ENCODE data around the gene IL17F.

DNA sequence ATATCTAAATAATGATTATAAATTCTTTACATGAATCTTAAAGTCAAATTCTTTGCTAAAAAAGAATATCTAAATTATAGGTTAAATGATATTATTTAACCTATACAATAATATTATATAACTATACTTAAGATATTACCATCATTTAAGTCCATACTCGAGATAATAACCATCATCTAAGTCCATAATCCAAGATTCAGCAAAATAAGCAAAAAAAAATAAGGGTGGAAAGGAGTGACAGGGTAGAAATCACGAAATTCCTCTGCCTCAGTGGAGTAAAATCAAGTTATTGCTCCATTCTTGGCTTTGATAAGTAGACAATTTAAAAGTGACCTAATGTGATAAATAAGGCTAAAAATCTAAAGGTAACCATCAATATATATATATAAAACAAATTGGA is 48.4 kb downstream of the IL17F start:
- TF ChIP-seq, protein P1, sequence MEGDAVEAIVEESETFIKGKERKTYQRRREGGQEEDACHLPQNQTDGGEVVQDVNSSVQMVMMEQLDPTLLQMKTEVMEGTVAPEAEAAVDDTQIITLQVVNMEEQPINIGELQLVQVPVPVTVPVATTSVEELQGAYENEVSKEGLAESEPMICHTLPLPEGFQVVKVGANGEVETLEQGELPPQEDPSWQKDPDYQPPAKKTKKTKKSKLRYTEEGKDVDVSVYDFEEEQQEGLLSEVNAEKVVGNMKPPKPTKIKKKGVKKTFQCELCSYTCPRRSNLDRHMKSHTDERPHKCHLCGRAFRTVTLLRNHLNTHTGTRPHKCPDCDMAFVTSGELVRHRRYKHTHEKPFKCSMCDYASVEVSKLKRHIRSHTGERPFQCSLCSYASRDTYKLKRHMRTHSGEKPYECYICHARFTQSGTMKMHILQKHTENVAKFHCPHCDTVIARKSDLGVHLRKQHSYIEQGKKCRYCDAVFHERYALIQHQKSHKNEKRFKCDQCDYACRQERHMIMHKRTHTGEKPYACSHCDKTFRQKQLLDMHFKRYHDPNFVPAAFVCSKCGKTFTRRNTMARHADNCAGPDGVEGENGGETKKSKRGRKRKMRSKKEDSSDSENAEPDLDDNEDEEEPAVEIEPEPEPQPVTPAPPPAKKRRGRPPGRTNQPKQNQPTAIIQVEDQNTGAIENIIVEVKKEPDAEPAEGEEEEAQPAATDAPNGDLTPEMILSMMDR (conservative IDR thresholded peaks at IDR 0.05 in 1 of 2, IDR thresholded peaks at IDR 0.05 in 1 of 2; ENCODE audit: low read depth in 1 of 2, low read length in 2 of 2) = no peak
- no peak for TF ChIP-seq EZH2 (IDR thresholded peaks at IDR 0.05; ENCODE audit: low read length, missing control alignments)
